HEK293 (cell line): ENCODE results near the gene GUSB.

Experiments
- CTCF ChIA-PET: fragments of 350-600 bp; formaldehyde crosslinking; extraction: SDS; loops from one replicate; lab custom pipeline; 2021; ENCODE audit warnings: antibody characterized with exemption; lab: Yijun Ruan, JAX
- POLR2A ChIA-PET: fragments of 300-600 bp; formaldehyde crosslinking; extraction: SDS; loops from one replicate; lab custom pipeline; 2020; ENCODE audit warnings: antibody characterized with exemption, inconsistent platforms; lab: Yijun Ruan, JAX
- H3K27ac ChIP-seq: fragments of 200-500 bp; sonication (Bioruptor generic); 2 replicates; pipeline ENCODE4 v1.5.1; 2014; ENCODE audit warnings: low read depth, low read length, control low read depth, inconsistent platforms; ENCODE audit errors: extremely low read depth
- H3K36me3 ChIP-seq, 2 experiments: fragments of 200-500 bp in 1 of 2; sonication (Bioruptor generic) in 1 of 2; 1 replicate in 1 of 2; 2 replicates in 1 of 2; pipeline ENCODE4 v1.5.1; 2014 to 2017; ENCODE audit warnings: inconsistent platforms in 2 of 2, low read length in 2 of 2; ENCODE audit not compliant: control insufficient read depth in 2 of 2, insufficient read depth in 1 of 2
- H3K4me1 ChIP-seq: fragments of 200-500 bp; sonication (Bioruptor generic); 2 replicates; pipeline ENCODE4 v1.5.1; 2014; ENCODE audit warnings: mild to moderate bottlenecking, low read length, inconsistent platforms; ENCODE audit not compliant: control insufficient read depth, insufficient read depth
- H3K4me3 ChIP-seq: 2 replicates; pipeline ENCODE4 v1.5.1; 2011; ENCODE audit warnings: low read depth, mild to moderate bottlenecking, control low read depth, low read length, moderate library complexity
- H3K9me3 ChIP-seq: fragments of 200-500 bp; sonication (Bioruptor generic); 2 replicates; pipeline ENCODE4 v1.5.1; 2014; ENCODE audit warnings: low read depth, low read length, inconsistent platforms; ENCODE audit not compliant: control insufficient read depth, insufficient read depth
- BCL11A ChIP-seq: fragments of 450-650 bp; formaldehyde crosslinking; IDR thresholded peaks from 2 replicates; pipeline ENCODE4 v1.5.1; 2016; ENCODE audit warnings: low read depth, missing biosample characterization, missing genetic modification characterization
- BCL11B ChIP-seq: fragments of 450-650 bp; formaldehyde crosslinking; IDR thresholded peaks from 2 replicates; pipeline ENCODE4 v1.5.1; 2016; ENCODE audit warnings: low read depth, missing biosample characterization, missing genetic modification characterization
- MEIS1 ChIP-seq: sonication (generic); formaldehyde crosslinking; IDR thresholded peaks from 2 replicates; pipeline ENCODE4 v1.8.1; 2022; ENCODE audit warnings: missing genetic modification reagents, mild to moderate bottlenecking, borderline replicate concordance
- PBX3 ChIP-seq: sonication (generic); formaldehyde crosslinking; IDR thresholded peaks from 2 replicates; pipeline ENCODE4 v1.8.1; 2022; ENCODE audit warnings: mild to moderate bottlenecking, moderate library complexity, missing genetic modification reagents
- PRDM2 ChIP-seq: fragments of 450-650 bp; formaldehyde crosslinking; IDR thresholded peaks from 2 replicates; pipeline ENCODE4 v1.5.1; 2016; ENCODE audit warnings: missing biosample characterization, missing genetic modification characterization, borderline replicate concordance
- REPIN1 ChIP-seq: fragments of 450-650 bp; formaldehyde crosslinking; IDR thresholded peaks from 2 replicates; pipeline ENCODE4 v1.5.1; 2017; ENCODE audit warnings: missing biosample characterization, missing genetic modification characterization, low read depth
- REST ChIP-seq: fragments of 450-650 bp; formaldehyde crosslinking; IDR thresholded peaks from 2 replicates; pipeline ENCODE4 v1.5.1; 2016; ENCODE audit warnings: missing biosample characterization, missing genetic modification characterization
- SP2 ChIP-seq: fragments of 450-650 bp; formaldehyde crosslinking; IDR thresholded peaks from 2 replicates; pipeline ENCODE4 v1.5.1; 2016; ENCODE audit warnings: missing biosample characterization, missing genetic modification characterization
- ZBTB6 ChIP-seq: fragments of 450-650 bp; formaldehyde crosslinking; IDR thresholded peaks from 2 replicates; pipeline ENCODE4 v1.5.1; 2017; ENCODE audit warnings: missing biosample characterization, missing genetic modification characterization
- ZFP37 ChIP-seq: fragments of 450-650 bp; formaldehyde crosslinking; IDR thresholded peaks from 2 replicates; pipeline ENCODE4 v1.5.1; 2016; ENCODE audit warnings: missing biosample characterization, missing genetic modification characterization
- ZNF132 ChIP-seq: fragments of 450-650 bp; formaldehyde crosslinking; IDR thresholded peaks from 2 replicates; pipeline ENCODE4 v1.5.1; 2017; ENCODE audit warnings: missing biosample characterization, missing genetic modification characterization, borderline replicate concordance
- ZNF174 ChIP-seq: fragments of 450-650 bp; formaldehyde crosslinking; IDR thresholded peaks from 2 replicates; pipeline ENCODE4 v1.5.0; 2017; ENCODE audit warnings: missing biosample characterization, mild to moderate bottlenecking, missing genetic modification characterization
- ZNF202 ChIP-seq: fragments of 450-650 bp; formaldehyde crosslinking; IDR thresholded peaks from 2 replicates; pipeline ENCODE4 v1.5.1; 2016; ENCODE audit warnings: missing biosample characterization, missing genetic modification characterization, borderline replicate concordance
- ZNF24 ChIP-seq: fragments of 450-650 bp; formaldehyde crosslinking; IDR thresholded peaks from 2 replicates; pipeline ENCODE4 v1.5.1; 2016; ENCODE audit warnings: missing biosample characterization, missing genetic modification characterization
- ZNF280C ChIP-seq: fragments of 450-650 bp; formaldehyde crosslinking; IDR thresholded peaks from 2 replicates; pipeline ENCODE4 v1.5.1; 2016; ENCODE audit warnings: missing biosample characterization, missing genetic modification characterization
- ZNF37A ChIP-seq: fragments of 450-650 bp; IDR thresholded peaks from 2 replicates; pipeline ENCODE4 v1.5.1; 2018; ENCODE audit warnings: missing biosample characterization, missing genetic modification characterization
- ZNF423 ChIP-seq: fragments of 450-650 bp; formaldehyde crosslinking; IDR thresholded peaks from 2 replicates; pipeline ENCODE4 v1.5.1; 2016; ENCODE audit warnings: missing biosample characterization, missing genetic modification characterization
- ZNF530 ChIP-seq: fragments of 450-650 bp; formaldehyde crosslinking; IDR thresholded peaks from 2 replicates; pipeline ENCODE4 v1.5.1; 2016; ENCODE audit warnings: low read depth, missing biosample characterization, missing genetic modification characterization
- ZNF544 ChIP-seq: fragments of 450-650 bp; formaldehyde crosslinking; IDR thresholded peaks from 2 replicates; pipeline ENCODE4 v1.5.0; 2017; ENCODE audit warnings: missing biosample characterization, missing genetic modification characterization
- ZNF558 ChIP-seq: fragments of 450-650 bp; formaldehyde crosslinking; IDR thresholded peaks from 2 replicates; pipeline ENCODE4 v1.5.1; 2016; ENCODE audit warnings: missing biosample characterization, missing genetic modification characterization
- ZNF707 ChIP-seq: fragments of 450-650 bp; formaldehyde crosslinking; IDR thresholded peaks from 2 replicates; pipeline ENCODE4 v1.5.1; 2016; ENCODE audit warnings: missing biosample characterization, missing genetic modification characterization
- ZNF747 ChIP-seq: fragments of 450-650 bp; formaldehyde crosslinking; IDR thresholded peaks from 2 replicates; pipeline ENCODE4 v1.5.1; 2016; ENCODE audit warnings: missing biosample characterization, missing genetic modification characterization
- ZNF830 ChIP-seq: fragments of 450-650 bp; IDR thresholded peaks from 2 replicates; pipeline ENCODE4 v1.5.0; 2018; ENCODE audit warnings: missing biosample characterization, missing genetic modification characterization, low read depth, mild to moderate bottlenecking, moderate library complexity
- ZSCAN16 ChIP-seq: fragments of 450-650 bp; formaldehyde crosslinking; IDR thresholded peaks from 2 replicates; pipeline ENCODE4 v1.5.1; 2016; ENCODE audit warnings: missing biosample characterization, missing genetic modification characterization

The GUSB gene

GRCh38 chr7:65975814-65976445 is 6.1 kb downstream of the GUSB start (continued):
- no peak for TF ChIP-seq REST (tag by site-specific recombination)
- TF ChIP-seq SP2 (tag by site-specific recombination): no peak
- no peak for TF ChIP-seq ZNF544 (tag by site-specific recombination)
- no peak for TF ChIP-seq ZBTB6
- no peak for TF ChIP-seq ZNF37A (tag by site-specific recombination)
- TF ChIP-seq ZNF747 (tag by site-specific recombination): no peak
- TF ChIP-seq ZNF174 (tag by site-specific recombination): no peak
- no peak for TF ChIP-seq ZNF707 (tag by site-specific recombination)
- no peak for TF ChIP-seq BCL11A (tag by site-specific recombination)

GRCh38 chr7:65974876-65975275 is 7.1 kb downstream of the GUSB start:
- H3K9me3 ChIP-seq: no peaks in the 10 kb centered on the region
- no peaks in the 10 kb centered on the region for H3K4me1 ChIP-seq
- peaks cover 36 to 74% of the 10 kb centered on the region in 2 experiments; a peak in 2 of 3 replicates for H3K36me3 ChIP-seq
- no peak overlapping the region for H3K27ac ChIP-seq
- no peak overlapping the region for H3K4me3 ChIP-seq
- POLR2A ChIA-PET: no interaction called here
- CTCF ChIA-PET: no interaction called here
- TF ChIP-seq PRDM2 (tag by site-specific recombination) (no peak), ZNF132 (no peak), REPIN1 (tag by site-specific recombination) (no peak), ZNF558 (tag by site-specific recombination) (no peak), ZNF423 (no peak), ZFP37 (tag by site-specific recombination) (no peak), ZNF24 (no peak), PBX3 (CRISPR knock-in tag) (no peak), MEIS1 (CRISPR knock-in tag) (no peak), ZSCAN16 (tag by site-specific recombination) (no peak), ZNF202 (tag by site-specific recombination) (no peak), ZNF280C (tag by site-specific recombination) (no peak), ZNF830 (no peak), ZNF530 (tag by site-specific recombination) (no peak), BCL11B (tag by site-specific recombination) (no peak)
